ENCODE data around the gene SRBD1. TPM values are rescaled to one million over a fixed set of nuclear protein-coding genes. Genes with fewer than 3 reads are reported as not detected.

Gene SRBD1
- total and polyA plus RNA-seq, 2 donors (not counting 1 experiment from before 2014, with no cell fraction given): 9.6 to 18.7 TPM

- Histone ChIP-seq H3K4me3 (replicated peaks in 1 of 4; ENCODE audit: control extremely low read depth in 1 of 4, insufficient read depth in 1 of 4, low read depth in 3 of 4, low read length in 4 of 4) (no peak overlapping the region), H3K4me1 (ENCODE audit: control insufficient read depth, extremely low read depth, insufficient read depth, low read length) (peaks cover 3% of the 10 kb centered on the region), H4K20me1 (ENCODE audit: control insufficient read depth, extremely low read depth, insufficient read depth, low read length) (no peaks in the 10 kb centered on the region), H2AFZ (ENCODE audit: low read length) (no peak overlapping the region), H3K4me2 (ENCODE audit: extremely low read depth, insufficient read depth, low read length) (no peak overlapping the region), H3K79me2 (ENCODE audit: control insufficient read depth, insufficient read depth, low read length) (no peaks in the 10 kb centered on the region), H3K36me3 (ENCODE audit: control insufficient read depth, insufficient read depth, low read length) (no peaks in the 10 kb centered on the region), H3K9ac (ENCODE audit: insufficient read depth, low read length) (no peak overlapping the region), H3K9me3 (ENCODE audit: control insufficient read depth, insufficient read depth, low read depth, low read length) (no peaks in the 10 kb centered on the region), H3K27me3 (ENCODE audit: control insufficient read depth, insufficient read depth, low read length) (no peaks in the 10 kb centered on the region), H3K27ac (ENCODE audit: insufficient read depth, low read length) (no peak overlapping the region)
- TF ChIP-seq EZH2 (IDR thresholded peaks at IDR 0.05; ENCODE audit: low read length, missing control alignments): no peak
- no peak for TF ChIP-seq CTCF (conservative IDR thresholded peaks at IDR 0.05 in 1 of 2, IDR thresholded peaks at IDR 0.05 in 1 of 2; ENCODE audit: low read depth in 1 of 2, low read length in 2 of 2)
- no peak for DNase-seq (ENCODE audit: low read depth in 2 of 2)
These were observed 174.6 kb downstream of the SRBD1 start for GRCh38 chr2:45436456-45436855.

- no peaks in the 10 kb centered on the region for H3K36me3 ChIP-seq (ENCODE audit: control insufficient read depth, insufficient read depth, low read length)
- H3K79me2 ChIP-seq (ENCODE audit: control insufficient read depth, insufficient read depth, low read length): no peaks in the 10 kb centered on the region
- no peak overlapping the region for H3K27ac ChIP-seq (ENCODE audit: insufficient read depth, low read length)
- peak; percentile 43 to 89 for DNase-seq (ENCODE audit: low read depth in 2 of 2)
- H3K9ac ChIP-seq (ENCODE audit: insufficient read depth, low read length): no peak overlapping the region
- no peak overlapping the region for H2AFZ ChIP-seq (ENCODE audit: low read length)
- no peaks in the 10 kb centered on the region for H3K9me3 ChIP-seq (ENCODE audit: control insufficient read depth, insufficient read depth, low read depth, low read length)
- H3K4me2 ChIP-seq (ENCODE audit: extremely low read depth, insufficient read depth, low read length): no peak overlapping the region
- TF ChIP-seq EZH2 (IDR thresholded peaks at IDR 0.05; ENCODE audit: low read length, missing control alignments) (no peak), CTCF (conservative IDR thresholded peaks at IDR 0.05 in 1 of 2, IDR thresholded peaks at IDR 0.05 in 1 of 2; ENCODE audit: low read depth in 1 of 2, low read length in 2 of 2) (no peak)
- peaks cover 2% of the 10 kb centered on the region for H3K4me1 ChIP-seq (ENCODE audit: control insufficient read depth, extremely low read depth, insufficient read depth, low read length)
- H4K20me1 ChIP-seq (ENCODE audit: control insufficient read depth, extremely low read depth, insufficient read depth, low read length): no peaks in the 10 kb centered on the region
- no peaks in the 10 kb centered on the region for H3K27me3 ChIP-seq (ENCODE audit: control insufficient read depth, insufficient read depth, low read length)
- no peak overlapping the region for H3K4me3 ChIP-seq (replicated peaks in 1 of 4; ENCODE audit: control extremely low read depth in 1 of 4, insufficient read depth in 1 of 4, low read depth in 3 of 4, low read length in 4 of 4)
These were observed 175.8 kb downstream of the SRBD1 start for GRCh38 chr2:45435316-45435715.

- TF ChIP-seq EZH2 (IDR thresholded peaks at IDR 0.05; ENCODE audit: low read length, missing control alignments): no peak
- DNase-seq (ENCODE audit: low read depth in 2 of 2): no peak
- H3K4me3 ChIP-seq (replicated peaks in 1 of 4; ENCODE audit: control extremely low read depth in 1 of 4, insufficient read depth in 1 of 4, low read depth in 3 of 4, low read length in 4 of 4): no peak overlapping the region
- no peaks in the 10 kb centered on the region for H3K4me1 ChIP-seq (ENCODE audit: control insufficient read depth, extremely low read depth, insufficient read depth, low read length)
- no peak overlapping the region for H3K27ac ChIP-seq (ENCODE audit: insufficient read depth, low read length)
- H3K36me3 ChIP-seq (ENCODE audit: control insufficient read depth, insufficient read depth, low read length): no peaks in the 10 kb centered on the region
- H4K20me1 ChIP-seq (ENCODE audit: control insufficient read depth, extremely low read depth, insufficient read depth, low read length): no peaks in the 10 kb centered on the region
- no peaks in the 10 kb centered on the region for H3K9me3 ChIP-seq (ENCODE audit: control insufficient read depth, insufficient read depth, low read depth, low read length)
- no peaks in the 10 kb centered on the region for H3K79me2 ChIP-seq (ENCODE audit: control insufficient read depth, insufficient read depth, low read length)
- H3K9ac ChIP-seq (ENCODE audit: insufficient read depth, low read length): no peak overlapping the region
- no peak overlapping the region for H3K4me2 ChIP-seq (ENCODE audit: extremely low read depth, insufficient read depth, low read length)
- H3K27me3 ChIP-seq (ENCODE audit: control insufficient read depth, insufficient read depth, low read length): no peaks in the 10 kb centered on the region
- H2AFZ ChIP-seq (ENCODE audit: low read length): no peak overlapping the region
These were observed 177.7 kb downstream of the SRBD1 start for GRCh38 chr2:45433363-45433762.

All from fibroblast of lung (primary cell).